GM19239 (cell line): Measurements from ENCODE around the gene OR5AU1.
A peak's percentile ranks its signal among the peaks of the same experiment; 100 is the strongest.

ENCODE experiments used
- DNase-seq: peaks from one replicate; pipeline ENCODE4 v3.0.0; 2011; ENCODE audit warnings: low spot score; ENCODE audit not compliant: insufficient read length
- FAIRE-seq: peaks from 2 replicates; lab custom pipeline; 2011; peaks lifted over from hg19 to GRCh38; lab: Jason Lieb, UNC

Gene OR5AU1

DNA sequence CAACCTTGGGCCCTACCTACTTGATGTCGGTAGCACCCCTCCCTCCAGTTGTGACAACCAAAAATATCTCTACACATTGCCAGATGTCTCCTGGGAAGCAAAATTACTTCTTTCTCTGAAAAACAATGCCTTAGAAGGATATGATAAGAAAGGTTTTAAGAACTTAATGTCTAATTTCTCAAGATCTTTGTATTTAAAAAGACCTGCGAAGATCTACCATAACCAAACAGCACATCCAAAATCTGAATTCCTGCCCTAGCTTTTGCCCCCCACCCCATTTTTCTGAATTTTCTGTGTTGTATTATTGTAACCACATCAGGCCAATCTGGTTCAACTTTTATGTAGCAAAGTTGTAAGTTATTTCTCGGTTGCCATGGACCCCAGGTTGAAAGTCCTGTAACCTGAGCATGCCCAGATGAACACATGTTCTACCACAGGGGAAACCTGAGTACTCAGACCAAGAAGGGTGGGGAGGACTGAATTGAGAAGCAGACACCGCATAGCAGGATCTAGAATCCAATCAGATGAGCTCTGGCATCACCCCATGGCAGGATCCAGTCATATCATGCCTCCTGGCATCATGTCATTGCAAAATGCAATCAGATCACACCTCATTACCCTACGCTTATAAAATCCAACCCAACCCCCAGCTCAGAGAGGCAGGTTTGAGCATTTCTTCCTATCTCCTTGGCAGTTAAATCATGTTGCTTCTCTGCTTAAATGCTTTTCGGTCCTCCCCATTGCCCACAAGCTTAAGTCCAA lies 46.3 kb downstream of the OR5AU1 start:
- FAIRE-seq, result no peak
- no peak for DNase-seq

DNA sequence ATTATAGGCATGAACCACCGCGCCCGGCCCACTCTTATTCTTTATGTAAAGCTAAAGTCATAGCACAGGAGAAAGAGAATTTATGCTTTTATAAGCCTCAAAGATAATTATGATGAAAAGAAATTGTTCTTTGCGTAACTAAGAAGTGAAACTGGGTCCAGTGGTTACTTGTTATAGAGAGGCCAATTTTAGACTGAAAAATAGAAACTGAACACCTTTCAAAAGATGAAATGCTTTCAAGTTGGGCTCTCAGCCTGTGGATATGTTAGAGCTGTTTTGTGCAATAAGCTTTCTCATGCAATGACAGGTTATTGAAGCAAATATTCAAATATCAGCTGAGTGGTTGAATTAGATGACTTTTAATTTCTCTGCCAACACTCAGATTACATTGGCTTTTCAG lies 47.1 kb downstream of the OR5AU1 start:
- DNase-seq, result peak; percentile 5
- no peak for FAIRE-seq

DNA sequence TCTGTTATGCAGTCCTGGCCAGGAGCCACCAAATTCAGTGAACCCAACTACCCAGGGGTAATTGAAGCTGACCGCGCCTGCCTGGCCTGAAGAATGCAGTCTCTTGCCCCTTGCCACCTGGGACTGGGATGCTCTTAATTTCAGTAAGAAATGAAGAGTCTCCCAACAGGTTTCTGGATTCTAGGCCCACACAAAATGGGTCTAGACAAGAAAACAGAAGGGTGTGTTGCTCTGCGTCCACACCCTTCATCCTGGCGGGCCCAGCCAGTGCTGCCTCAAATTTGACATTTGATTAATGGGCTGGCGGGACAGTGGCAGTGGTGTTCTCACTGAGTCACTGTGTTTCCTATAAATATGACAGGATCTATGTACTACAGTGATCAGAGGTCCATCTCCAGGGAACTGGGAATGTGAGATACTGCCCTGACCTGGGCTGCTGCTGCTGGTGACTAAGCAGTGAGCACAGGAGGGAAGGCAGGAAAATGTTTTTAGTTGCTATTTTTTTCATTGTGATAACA lies 48.5 kb downstream of the OR5AU1 start:
- DNase-seq (no peak), FAIRE-seq (no peak)

DNA sequence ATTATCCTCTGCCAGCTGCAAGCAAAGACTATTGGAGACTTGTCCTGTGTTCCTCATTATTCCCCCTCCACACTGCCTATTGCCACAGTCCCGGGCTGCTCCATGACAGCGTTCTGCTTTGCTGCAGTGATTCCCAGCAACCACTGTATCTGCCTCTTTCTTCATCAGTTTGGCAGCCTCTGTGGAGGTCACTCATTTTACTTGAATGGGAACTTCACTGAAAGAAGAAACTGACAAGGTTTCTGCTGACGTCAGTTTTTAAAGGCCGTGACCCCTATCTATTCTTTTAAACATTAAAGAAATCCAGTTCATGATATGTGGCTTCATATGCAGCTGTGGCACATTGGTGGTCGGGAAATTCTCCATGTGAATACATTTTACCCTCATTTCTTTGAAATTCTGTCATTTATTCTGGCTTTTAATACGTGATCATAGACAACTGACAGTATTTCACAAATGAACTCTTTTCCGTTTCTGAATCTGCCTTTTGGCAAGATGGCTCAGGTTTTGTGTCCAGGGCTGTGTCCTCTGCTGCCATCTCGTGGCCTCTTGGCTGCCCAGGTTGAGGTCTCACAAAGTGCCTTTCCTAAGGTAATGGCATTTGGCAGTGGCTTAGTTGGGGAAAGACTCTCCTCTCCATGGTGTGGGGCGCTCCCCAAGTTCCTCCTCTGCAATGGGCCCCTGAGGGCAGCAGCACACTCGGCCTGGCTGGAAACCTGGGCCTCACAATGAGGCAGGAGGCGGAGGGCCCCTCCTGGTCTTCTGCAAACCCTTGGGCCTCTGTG lies 49.2 kb downstream of the OR5AU1 start:
- DNase-seq (peak; percentile 47), FAIRE-seq (peak; percentile 75)

GRCh38 chr14:21106176-21106497 lies 49.7 kb downstream of the OR5AU1 start:
- FAIRE-seq (no peak), DNase-seq (no peak)

- DNase-seq (no peak), FAIRE-seq (no peak)
These were observed 50.8 kb downstream of the OR5AU1 start for GRCh38 chr14:21105095-21105494.
